RWPE1 (cell line): ENCODE data around the gene TIMM22.
A peak's percentile ranks its signal among the peaks of the same experiment; 100 is the strongest.
"Not testable (repeated sequence)": the region's sequence is repeated elsewhere in the genome, so short reads cannot be mapped to it uniquely, and the experiment has no call there.

ENCODE experiments used
- CTCF ChIA-PET: fragments of 350-600 bp; sonication (Branson Sonifier 250); formaldehyde crosslinking; extraction: SDS; loops from one replicate; lab custom pipeline; 2021; lab: Yijun Ruan, JAX
- POLR2A ChIA-PET: fragments of 400-600 bp; formaldehyde crosslinking; extraction: SDS; loops from one replicate; lab custom pipeline; 2020; ENCODE audit warnings: antibody characterized with exemption; ENCODE audit not compliant: low non-redundant PET; lab: Yijun Ruan, JAX
- DNase-seq: peaks from one replicate; pipeline ENCODE4 v3.0.0; 2012; ENCODE audit warnings: low spot score
- H3K27ac ChIP-seq: fragments of 450-650 bp; 2 replicates; pipeline ENCODE4 v1.5.1; 2017
- CTCF ChIP-seq: fragments of 450-650 bp; conservative IDR thresholded peaks from 2 replicates; pipeline ENCODE4 v1.5.1; 2017; ENCODE audit warnings: low read depth, mild to moderate bottlenecking

TIMM22 gene

GRCh38 chr17:964876-965275, 32.1 kb upstream of the TIMM22 start:
- no peak for DNase-seq
- peak overlapping the region; percentile 55 for H3K27ac ChIP-seq
- CTCF ChIA-PET: interaction anchor here (0.6 kb wide), 1 partner anchor 21 kb away, joined by 3 read pairs; no protein-coding TSS in a partner anchor
- POLR2A ChIA-PET: no interaction called here
- no peak for TF ChIP-seq CTCF

GRCh38 chr17:965311-965989, 31.5 kb upstream of the TIMM22 start:
- ChIA-PET CTCF (no interaction called here), POLR2A (no interaction called here)
- TF ChIP-seq CTCF: no peak
- H3K27ac ChIP-seq: peak overlapping the region; percentile 55
- no peak for DNase-seq

GRCh38 chr17:967122-967521, 29.8 kb upstream of the TIMM22 start:
- TF ChIP-seq CTCF: no peak
- DNase-seq: no peak
- CTCF ChIA-PET: interaction anchor here (1.2 kb wide), 1 partner anchor 14 kb away, joined by 3 read pairs; no protein-coding TSS in a partner anchor
- POLR2A ChIA-PET: no interaction called here
- H3K27ac ChIP-seq: peak overlapping the region; percentile 55

GRCh38 chr17:968812-969730, 27.9 kb upstream of the TIMM22 start:
- peak; percentile 61 for DNase-seq
- CTCF ChIA-PET: interaction anchor here (0.6 kb wide), 1 partner anchor 16 kb away, joined by 3 read pairs; no protein-coding TSS in a partner anchor
- POLR2A ChIA-PET: no interaction called here
- no peak for TF ChIP-seq CTCF
- peak overlapping the region; percentile 98 for H3K27ac ChIP-seq

GRCh38 chr17:969811-970355, 27.0 kb upstream of the TIMM22 start:
- H3K27ac ChIP-seq: peak overlapping the region; percentile 98
- POLR2A ChIA-PET: no interaction called here
- CTCF ChIA-PET: interaction anchor here (0.6 to 1.6 kb wide), 3 partner anchors 11 to 187 kb away, joined by 3 read pairs; no protein-coding TSS in a partner anchor
- peak; percentile 58 for DNase-seq
- TF ChIP-seq CTCF: no peak

- DNase-seq: no peak
- ChIA-PET CTCF (interaction anchor here (0.8 to 1.6 kb wide), 2 partner anchors 11 to 188 kb away, joined by 3 read pairs; no protein-coding TSS in a partner anchor), POLR2A (no interaction called here)
- H3K27ac ChIP-seq: peak overlapping the region; percentile 98
- no peak for TF ChIP-seq CTCF
Measured at GRCh38 chr17:970364-970763, 26.6 kb upstream of the TIMM22 start.

GRCh38 chr17:971861-972260, 25.1 kb upstream of the TIMM22 start:
- CTCF ChIA-PET, DNase-seq: not testable (repeated sequence)
- H3K27ac ChIP-seq: peak overlapping the region; percentile 98
- POLR2A ChIA-PET: interaction anchor here (0.6 kb wide), 1 partner anchor 65 kb away, joined by 8 read pairs; no protein-coding TSS in a partner anchor
